K562 (cell line): ENCODE data around the gene GMNN. TPM values are rescaled to one million over a fixed set of nuclear protein-coding genes. Genes with fewer than 3 reads are reported as not detected.

Source experiments
- ATAC-seq: fragments of 200-7000 bp; cut with Tn5 transposase; 3 replicates; pipeline ENCODE4 v1.9.1; 2020; ENCODE audit warnings: moderate library complexity
- BruUV-seq: library from RNA; stranded (reverse); fragments of 400-500 nt; replicated peaks from 2 replicates; lab custom pipeline; 2021; lab: Mats Ljungman, UMichigan
- CTCF ChIA-PET: fragments of 300-600 bp; formaldehyde crosslinking; extraction: SDS; loops from one replicate; lab custom pipeline; 2021; ENCODE audit warnings: low intra/inter-chr PET ratio; lab: Yijun Ruan, JAX
- POLR2A ChIA-PET: fragments of 300-600, 350-650 bp; sonication (Branson Sonifier 250); formaldehyde crosslinking; extraction: SDS; loops from one replicate; lab custom pipeline; 2021; ENCODE audit warnings: antibody characterized with exemption, inconsistent platforms; lab: Yijun Ruan, JAX
- DNase-seq, 4 experiments: peaks; one replicate each; pipeline versions ENCODE4 v3.0.0 to v3.0.0-alpha.2; 2011 to 2018; ENCODE audit warnings: low spot score in 3 of 4, mixed read lengths in 3 of 4; ENCODE audit errors: extremely low read depth in 1 of 4
- FAIRE-seq: peaks from 2 replicates; lab custom pipeline; 2011; peaks lifted over from hg19 to GRCh38; lab: Jason Lieb, UNC
- H2AFZ ChIP-seq: 2 replicates; pipeline ENCODE4 v1.6.0; 2011; ENCODE audit warnings: low read depth, low read length, control low read depth, inconsistent platforms
- H3K27ac ChIP-seq: fragments of 200-600 bp; 3 replicates; pipeline ENCODE4 v1.8.0; 2011; ENCODE audit warnings: low read depth, mild to moderate bottlenecking, control low read depth, inconsistent platforms, low read length, moderate library complexity, mixed read lengths; ENCODE audit errors: extremely low read depth
- H3K27me3 ChIP-seq, 2 experiments: fragments of 300-600 bp in 1 of 2; 2 replicates in 1 of 2; 3 replicates in 1 of 2; pipeline versions ENCODE4 v1.6.0 to v1.8.0; 2011; ENCODE audit warnings: inconsistent platforms in 2 of 2, low read length in 2 of 2, mild to moderate bottlenecking in 1 of 2, mixed read lengths in 1 of 2, moderate library complexity in 1 of 2; ENCODE audit not compliant: control insufficient read depth in 2 of 2, insufficient read depth in 2 of 2
- H3K36me3 ChIP-seq: fragments of 300-600 bp; 3 replicates; pipeline ENCODE4 v1.8.0; 2011; ENCODE audit warnings: mild to moderate bottlenecking, low read length, inconsistent platforms; ENCODE audit not compliant: control insufficient read depth, insufficient read depth
- H3K4me1 ChIP-seq, 2 experiments: fragments of 200-600 bp in 1 of 2; replicated peaks in 1 of 2; 2 replicates in 1 of 2; 3 replicates in 1 of 2; pipeline versions ENCODE4 v1.5.1 to v1.8.0; 2011; ENCODE audit warnings: inconsistent platforms in 2 of 2, low read length in 2 of 2, mild to moderate bottlenecking in 1 of 2, mixed read lengths in 1 of 2, moderate library complexity in 1 of 2; ENCODE audit not compliant: control insufficient read depth in 2 of 2, insufficient read depth in 2 of 2
- H3K4me2 ChIP-seq: 2 replicates; pipeline ENCODE4 v1.6.1; 2011; ENCODE audit warnings: low read length, control low read depth, inconsistent platforms, mixed read lengths; ENCODE audit not compliant: insufficient read depth
- H3K4me3 ChIP-seq: fragments of 200-600 bp; sonication (generic), shearing (Covaris generic); 2 replicates; pipeline ENCODE4 v1.5.1; 2016; ENCODE audit warnings: control low read depth, inconsistent platforms
- H3K79me2 ChIP-seq: fragments of 200-600 bp; 3 replicates; pipeline ENCODE4 v1.8.0; 2011; ENCODE audit warnings: low read length, inconsistent platforms; ENCODE audit not compliant: control insufficient read depth, insufficient read depth
- H3K9ac ChIP-seq, 2 experiments: 2 replicates each; pipeline versions ENCODE4 v1.6.0 to v1.6.1; 2011; ENCODE audit warnings: low read depth in 2 of 2, low read length in 2 of 2, control low read depth in 1 of 2, inconsistent platforms in 1 of 2, mild to moderate bottlenecking in 1 of 2, mixed read lengths in 1 of 2; ENCODE audit not compliant: insufficient read depth in 1 of 2
- H3K9me1 ChIP-seq: one replicate; pipeline ENCODE4 v1.6.0; 2011; ENCODE audit warnings: inconsistent platforms, mild to moderate bottlenecking, low read length, moderate library complexity; ENCODE audit not compliant: control insufficient read depth, insufficient read depth
- H3K9me3 ChIP-seq: replicated peaks from 2 replicates; pipeline ENCODE4 v1.5.1; 2011; ENCODE audit warnings: low read depth, low read length, inconsistent platforms; ENCODE audit not compliant: control insufficient read depth, insufficient read depth
- H4K20me1 ChIP-seq: replicated peaks from 2 replicates; pipeline ENCODE4 v1.6.1; 2011; ENCODE audit warnings: low read length, inconsistent platforms, mixed read lengths; ENCODE audit not compliant: control insufficient read depth, insufficient read depth
- CHCHD3 ChIP-seq: fragments of 250-450 bp; sonication (Bioruptor Pico); IDR thresholded peaks from 2 replicates; pipeline ENCODE4 v2.1.2; 2022; ENCODE audit warnings: mild to moderate bottlenecking
- CREB1 ChIP-seq, 2 experiments: sonication (generic) in 1 of 2; formaldehyde crosslinking in 1 of 2; IDR thresholded peaks; 2 replicates each; pipeline versions ENCODE4 v1.6.1 to v1.8.0; 2012 to 2022; ENCODE audit warnings: inconsistent platforms in 1 of 2, mild to moderate bottlenecking in 1 of 2, missing genetic modification reagents in 1 of 2, moderate library complexity in 1 of 2
- ELF1 ChIP-seq: fragments of 200-800 bp; sonication (Bioruptor generic); IDR thresholded peaks from 2 replicates; pipeline ENCODE4 v1.6.1; 2016; ENCODE audit warnings: missing genetic modification characterization, missing compliant biosample characterization
- ELF4 ChIP-seq: fragments of 450-650 bp; formaldehyde crosslinking; IDR thresholded peaks from 2 replicates; pipeline ENCODE4 v1.4.0; 2022; ENCODE audit warnings: missing genetic modification characterization
- GABPA ChIP-seq: fragments of 200-800 bp; sonication (Bioruptor generic); conservative IDR thresholded peaks from 2 replicates; pipeline ENCODE4 v1.6.1; 2016; ENCODE audit warnings: low read depth, missing genetic modification characterization, missing compliant biosample characterization
- HNRNPLL ChIP-seq: fragments of 200-400 bp; formaldehyde crosslinking; IDR thresholded peaks from 2 replicates; pipeline ENCODE4 v1.6.1; 2017; ENCODE audit warnings: low read length, low read depth, mild to moderate bottlenecking; ENCODE audit not compliant: poor library complexity, severe bottlenecking
- IRF1 ChIP-seq: sonication (generic); formaldehyde crosslinking; IDR thresholded peaks from 2 replicates; pipeline ENCODE4 v1.8.0; 2022; ENCODE audit warnings: missing genetic modification reagents, mild to moderate bottlenecking, borderline replicate concordance
- NR2C2 ChIP-seq, 2 experiments: fragments of 200-800 bp in 1 of 2; sonication (Bioruptor generic) in 1 of 2; sonication (generic) in 1 of 2; formaldehyde crosslinking in 1 of 2; IDR thresholded peaks; 2 replicates each; pipeline versions ENCODE4 v1.6.1 to v1.8.0; 2016 to 2022; ENCODE audit warnings: mild to moderate bottlenecking in 1 of 2, missing compliant biosample characterization in 1 of 2, missing genetic modification characterization in 1 of 2, missing genetic modification reagents in 1 of 2
- PCBP2 ChIP-seq: fragments of 200-400 bp; formaldehyde crosslinking; IDR thresholded peaks from 2 replicates; pipeline ENCODE4 v1.6.1; 2018; ENCODE audit warnings: low read length, low read depth, mild to moderate bottlenecking, moderate library complexity; ENCODE audit not compliant: poor library complexity, severe bottlenecking
- SMAD4 ChIP-seq: fragments of 250-450 bp; sonication (Bioruptor Pico); conservative IDR thresholded peaks from 2 replicates; pipeline ENCODE4 v1.8.0; 2021; ENCODE audit warnings: inconsistent platforms, mild to moderate bottlenecking, moderate library complexity
- SMARCA5 ChIP-seq: fragments of 450-650 bp; IDR thresholded peaks from 2 replicates; pipeline ENCODE4 v1.6.1; 2016
- SNRNP70 ChIP-seq: fragments of 200-400 bp; formaldehyde crosslinking; optimal IDR thresholded peaks from 2 replicates; pipeline ENCODE3; 2017; ENCODE audit warnings: low read depth, low read length
- SRSF3 ChIP-seq: fragments of 200-400 bp; formaldehyde crosslinking; IDR thresholded peaks from 2 replicates; pipeline ENCODE4 v1.6.1; 2016; ENCODE audit warnings: mild to moderate bottlenecking, low read length, moderate library complexity; ENCODE audit not compliant: insufficient read depth
- TEAD4 ChIP-seq, 2 experiments: sonication (generic) in 1 of 2; formaldehyde crosslinking in 1 of 2; IDR thresholded peaks; 2 replicates each; pipeline versions ENCODE4 v1.6.1 to v1.8.0; 2012 to 2022; ENCODE audit warnings: borderline replicate concordance in 1 of 2, inconsistent platforms in 1 of 2, low read length in 1 of 2, mild to moderate bottlenecking in 1 of 2, missing genetic modification reagents in 1 of 2
- TRIM24 ChIP-seq, 2 experiments: fragments of 450-650 bp; IDR thresholded peaks; 2 replicates each; pipeline ENCODE4 v1.6.1; 2016
- ZBTB2 ChIP-seq: fragments of 450-650 bp; IDR thresholded peaks from 2 replicates; pipeline ENCODE4 v1.6.1; 2016; ENCODE audit warnings: antibody characterized with exemption
- ZKSCAN3 ChIP-seq: fragments of 250-450 bp; sonication (Bioruptor Pico); IDR thresholded peaks from 2 replicates; pipeline ENCODE4 v1.4.0; 2020
- ZNF24 ChIP-seq: fragments of 450-650 bp; IDR thresholded peaks from 2 replicates; pipeline ENCODE4 v1.6.1; 2016
- WGBS: fragments of 100-300 bp; shearing (Covaris generic); methylation state at CpG from one replicate; pipeline ENCODE4 v1.1.6; 2016; ENCODE audit warnings: low coverage, mixed read lengths; ENCODE audit not compliant: insufficient coverage; ENCODE audit errors: missing lambda C conversion rate; 5-methylcytosine and 5-hydroxymethylcytosine counted together
- in situ Hi-C: fragments of 300-500 bp; cut with MboI; formaldehyde crosslinking; loops from 4 replicates; pipeline ENCODE4 v1.15.0; 2018; ENCODE audit warnings: inconsistent platforms, mixed read lengths
- intact Hi-C: fragments of 100-400 bp; cut with micrococcal nuclease; formaldehyde crosslinking; loops from 2 replicates; pipeline ENCODE4 v1.14.2; 2022
- polyA plus RNA-seq, 8 experiments: library from polyadenylated mRNA; depleted of rRNA in 4 of 8; stranded (reverse) in 5 of 8; unstranded in 3 of 8; fragments of >200 nt; fragmentation: Nextera tagmentation in 2 of 8; fragmentation: Illumina TruSeq in 1 of 8; extraction: Ambion mirVana in 2 of 8; extraction: Trizol in 1 of 8; gene quantifications; 2 replicates each; pipeline versions ENCODE4 v1.2.1 to v1.2.3, GENCODE V29; 2011 to 2014; ENCODE audit warnings: inconsistent platforms in 1 of 8, missing spikeins in 1 of 8
- total RNA-seq, 7 experiments: library from RNA; depleted of rRNA in 6 of 7; stranded (reverse); fragments of >200 nt in 6 of 7; fragmentation: Illumina TruSeq in 2 of 7; extraction: Trizol in 2 of 7; gene quantifications; 2 replicates each; pipeline versions ENCODE4 v1.2.1 to v1.2.3, GENCODE V29; 2011 to 2021; ENCODE audit warnings: low replicate concordance in 1 of 7

The GMNN gene
- total and polyA plus RNA-seq, 9 of the 15 experiments (the other 6 are each of a cell fraction or from before 2014, with no cell fraction given) = 144 to 370 (median 210) TPM

- H2AFZ ChIP-seq = peak overlapping the region; percentile 88
- peaks cover 0 to 14% of the 10 kb centered on the region in 2 experiments; a peak in 4 of 5 replicates for H3K4me1 ChIP-seq
- H4K20me1 ChIP-seq = no peaks in the 10 kb centered on the region
- in situ Hi-C loops = no loop called here
- H3K4me2 ChIP-seq = peak overlapping the region; percentile 35
- H3K27ac ChIP-seq = peak overlapping the region; percentile 70; the same call in 2 of the 3 replicates
- no TSS peak for BruUV-seq
- H3K27me3 ChIP-seq = no peaks in the 10 kb centered on the region
- no peaks in the 10 kb centered on the region for H3K79me2 ChIP-seq
- POLR2A ChIA-PET = interaction anchor here (0.8 to 1.4 kb wide), 6 partner anchors 10 to 26 kb away, joined by 3 to 9 read pairs (median 6); partner anchors contain the start of gene C6orf62
- H3K9ac ChIP-seq = no peak overlapping the region
- no peaks in the 10 kb centered on the region for H3K9me1 ChIP-seq
- no peak overlapping the region for H3K4me3 ChIP-seq
- CTCF ChIA-PET = no interaction called here
- FAIRE-seq (peak; percentile 49), ATAC-seq (peak; percentile 80), DNase-seq (peak; percentile 38 to 56 (median 47))
- WGBS = 22% methylated on average over 2 of the region's 2 CpGs
- H3K36me3 ChIP-seq = no peaks in the 10 kb centered on the region
- H3K9me3 ChIP-seq = no peaks in the 10 kb centered on the region
- intact Hi-C loops = no loop called here
- TF ChIP-seq SNRNP70 (no peak), CREB1 (IDR thresholded peaks at IDR 0.05) (no peak), CREB1 (CRISPR knock-in tag; IDR thresholded peaks at IDR 0.05) (no peak), ELF4 (CRISPR knock-in tag) (no peak), SRSF3 (no peak), CHCHD3 (CRISPR knock-in tag) (no peak), TRIM24 (IDR thresholded peaks at IDR 0.05) (no peak), ELF1 (peak; percentile 26; the same call in 1 of the 2 replicates), NR2C2 (CRISPR knock-in tag; IDR thresholded peaks at IDR 0.05) (no peak), NR2C2 (tag; IDR thresholded peaks at IDR 0.05) (peak; percentile 63), IRF1 (CRISPR knock-in tag) (no peak), SMAD4 (CRISPR knock-in tag) (0 out of 2 replicates have a peak, but pooled peaks have one; percentile 55), GABPA (tag) (no peak), ZBTB2 (no peak), HNRNPLL (no peak), TEAD4 (IDR thresholded peaks at IDR 0.05; ENCODE audit: low read length) (no peak; the same call in 1 of the 2 replicates), TEAD4 (CRISPR knock-in tag; IDR thresholded peaks at IDR 0.05; ENCODE audit: borderline replicate concordance) (no peak), ZKSCAN3 (CRISPR knock-in tag) (no peak), PCBP2 (no peak), ZNF24 (peak; percentile 83), SMARCA5 (no peak)
Measured at GRCh38 chr6:24743265-24743943, 31.3 kb upstream of the GMNN start.
